ENCODE data around the gene CPPED1.

CPPED1 gene

GRCh38 chr16:12620150-12620549, 183.5 kb downstream of the CPPED1 start:
- no peak for TF ChIP-seq CTCF (conservative IDR thresholded peaks at IDR 0.05; ENCODE audit: low read depth, low read length)
- H3K4me3 ChIP-seq (ENCODE audit: low read depth, low read length) = no peak overlapping the region
- DNase-seq (ENCODE audit: low read depth) = no peak

GRCh38 chr16:12618515-12618914, 185.2 kb downstream of the CPPED1 start:
- no peak overlapping the region for H3K4me3 ChIP-seq (ENCODE audit: low read depth, low read length)
- DNase-seq (ENCODE audit: low read depth) = no peak
- TF ChIP-seq CTCF (conservative IDR thresholded peaks at IDR 0.05; ENCODE audit: low read depth, low read length) = no peak

- TF ChIP-seq CTCF (conservative IDR thresholded peaks at IDR 0.05; ENCODE audit: low read depth, low read length) = no peak
- no peak for DNase-seq (ENCODE audit: low read depth)
- no peak overlapping the region for H3K4me3 ChIP-seq (ENCODE audit: low read depth, low read length)
These were observed 186.3 kb downstream of the CPPED1 start for GRCh38 chr16:12617401-12617819.

- TF ChIP-seq CTCF (conservative IDR thresholded peaks at IDR 0.05; ENCODE audit: low read depth, low read length) = no peak
- H3K4me3 ChIP-seq (ENCODE audit: low read depth, low read length) = no peak overlapping the region
- no peak for DNase-seq (ENCODE audit: low read depth)
These were observed 188.9 kb downstream of the CPPED1 start for GRCh38 chr16:12614662-12615278.

- DNase-seq (ENCODE audit: low read depth) = no peak
- TF ChIP-seq CTCF (conservative IDR thresholded peaks at IDR 0.05; ENCODE audit: low read depth, low read length) = no peak
- no peak overlapping the region for H3K4me3 ChIP-seq (ENCODE audit: low read depth, low read length)
These were observed 189.6 kb downstream of the CPPED1 start for GRCh38 chr16:12613992-12614661.

- H3K4me3 ChIP-seq (ENCODE audit: low read depth, low read length) = no peak overlapping the region
- peak; percentile 8 for DNase-seq (ENCODE audit: low read depth)
- TF ChIP-seq CTCF (conservative IDR thresholded peaks at IDR 0.05; ENCODE audit: low read depth, low read length) = no peak
These were observed 190.3 kb downstream of the CPPED1 start for GRCh38 chr16:12613131-12613991.
